Activated CD4-positive, CD25-positive, alpha-beta regulatory T cell treated with anti-CD3 and anti-CD28 coated beads, Interleukin-2, amount 50 U/mL, for 16 hours (primary cell): ENCODE measurements around the gene LOC101059915.
"Not testable (repeated sequence)": the region's sequence is repeated elsewhere in the genome, so short reads cannot be mapped to it uniquely, and the experiment has no call there.

Experiments used
- DNase-seq: peaks from one replicate; pipeline ENCODE4 v3.0.0-alpha.2; 2020; ENCODE audit warnings: low read depth, low spot score

The LOC101059915 gene

GRCh38 chrX:71675636-71676035, 8.3 kb downstream of the LOC101059915 start:
- DNase-seq, result not testable (repeated sequence)

GRCh38 chrX:71676068-71676795, 8.9 kb downstream of the LOC101059915 start:
- not testable (repeated sequence) for DNase-seq

GRCh38 chrX:71677195-71677594, 9.8 kb downstream of the LOC101059915 start:
- DNase-seq, result not testable (repeated sequence)

- DNase-seq, result no peak
Observed at GRCh38 chrX:71679575-71680207, 12.3 kb downstream of the LOC101059915 start.

- DNase-seq, result not testable (repeated sequence)
Observed at GRCh38 chrX:71696641-71697465, 29.5 kb downstream of the LOC101059915 start.

- not testable (repeated sequence) for DNase-seq
Observed at GRCh38 chrX:71697466-71698298, 30.3 kb downstream of the LOC101059915 start.

- not testable (repeated sequence) for DNase-seq
Observed at GRCh38 chrX:71698299-71699022, 31.1 kb downstream of the LOC101059915 start.

GRCh38 chrX:71699023-71699344, 31.6 kb downstream of the LOC101059915 start:
- DNase-seq, result not testable (repeated sequence)

- not testable (repeated sequence) for DNase-seq
Observed at GRCh38 chrX:71702853-71703252, 35.5 kb downstream of the LOC101059915 start.

- not testable (repeated sequence) for DNase-seq
Observed at GRCh38 chrX:71714064-71714463, 46.7 kb downstream of the LOC101059915 start.

- not testable (repeated sequence) for DNase-seq
Observed at GRCh38 chrX:71715551-71715950, 48.2 kb downstream of the LOC101059915 start.

- DNase-seq, result not testable (repeated sequence)
Observed at GRCh38 chrX:71716323-71716722, 49.0 kb downstream of the LOC101059915 start.

GRCh38 chrX:71718185-71718584, 50.8 kb downstream of the LOC101059915 start, which contains the start of gene CXorf49:
CXorf49 (minus strand) TSS chrX:71718285; CDS start chrX:71718151, 134 bp downstream.
- not testable (repeated sequence) for DNase-seq

GRCh38 chrX:71719195-71719594, 51.8 kb downstream of the LOC101059915 start:
- DNase-seq, result not testable (repeated sequence)

GRCh38 chrX:71720289-71720886, 53.0 kb downstream of the LOC101059915 start:
- not testable (repeated sequence) for DNase-seq
